ENCODE data around the gene HFE.

- TF ChIP-seq CTCF (conservative IDR thresholded peaks at IDR 0.05 in 1 of 2, IDR thresholded peaks at IDR 0.05 in 1 of 2; ENCODE audit: low read depth in 1 of 2, low read length in 2 of 2) (no peak), EZH2 (IDR thresholded peaks at IDR 0.05; ENCODE audit: low read length, missing control alignments) (no peak)
Observed at GRCh38 chr6:26121141-26122004, 34.1 kb downstream of the HFE start.

Measured in fibroblast of lung (primary cell).